Mammary epithelial cell (primary cell): Measurements from ENCODE around the gene NBEAL2.

Source experiments
- EZH2 ChIP-seq: IDR thresholded peaks from 2 replicates; pipeline ENCODE4 v1.6.1; 2012; ENCODE audit warnings: low read length, inconsistent platforms, borderline replicate concordance
- TF ChIP-seq, protein P1 (sequence below), 2 donors: IDR thresholded peaks in 1 of 2; conservative IDR thresholded peaks in 1 of 2; 2 replicates each; pipeline ENCODE4 v1.5.1; 2011 to 2012; ENCODE audit warnings: inconsistent platforms in 2 of 2, low read length in 2 of 2, mild to moderate bottlenecking in 2 of 2, control low read depth in 1 of 2, low read depth in 1 of 2; ENCODE audit not compliant: insufficient read depth in 1 of 2; ENCODE audit errors: extremely low read depth in 1 of 2

DNA sequence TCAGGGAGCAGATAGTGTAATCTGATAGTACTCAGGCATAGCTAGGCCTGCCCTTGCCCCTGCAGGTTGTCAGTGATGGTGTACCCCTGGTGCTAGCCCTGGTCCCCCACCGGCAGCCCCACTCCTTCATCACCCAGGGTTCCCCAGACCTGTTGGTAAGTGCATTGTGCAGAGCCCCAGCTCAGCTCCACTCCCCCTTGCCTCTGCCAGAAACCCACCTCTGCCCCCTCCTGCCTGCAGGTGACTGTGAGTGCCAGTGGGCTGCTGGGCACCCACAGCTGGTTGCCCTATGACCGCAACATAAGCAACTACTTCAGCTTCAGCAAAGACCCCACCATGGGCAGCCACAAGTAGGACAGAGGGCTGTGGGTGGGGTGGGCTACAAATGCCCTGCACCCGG, 27.5 kb downstream of the NBEAL2 start:
- TF ChIP-seq, protein P1, sequence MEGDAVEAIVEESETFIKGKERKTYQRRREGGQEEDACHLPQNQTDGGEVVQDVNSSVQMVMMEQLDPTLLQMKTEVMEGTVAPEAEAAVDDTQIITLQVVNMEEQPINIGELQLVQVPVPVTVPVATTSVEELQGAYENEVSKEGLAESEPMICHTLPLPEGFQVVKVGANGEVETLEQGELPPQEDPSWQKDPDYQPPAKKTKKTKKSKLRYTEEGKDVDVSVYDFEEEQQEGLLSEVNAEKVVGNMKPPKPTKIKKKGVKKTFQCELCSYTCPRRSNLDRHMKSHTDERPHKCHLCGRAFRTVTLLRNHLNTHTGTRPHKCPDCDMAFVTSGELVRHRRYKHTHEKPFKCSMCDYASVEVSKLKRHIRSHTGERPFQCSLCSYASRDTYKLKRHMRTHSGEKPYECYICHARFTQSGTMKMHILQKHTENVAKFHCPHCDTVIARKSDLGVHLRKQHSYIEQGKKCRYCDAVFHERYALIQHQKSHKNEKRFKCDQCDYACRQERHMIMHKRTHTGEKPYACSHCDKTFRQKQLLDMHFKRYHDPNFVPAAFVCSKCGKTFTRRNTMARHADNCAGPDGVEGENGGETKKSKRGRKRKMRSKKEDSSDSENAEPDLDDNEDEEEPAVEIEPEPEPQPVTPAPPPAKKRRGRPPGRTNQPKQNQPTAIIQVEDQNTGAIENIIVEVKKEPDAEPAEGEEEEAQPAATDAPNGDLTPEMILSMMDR (conservative IDR thresholded peaks at IDR 0.05 in 1 of 2, IDR thresholded peaks at IDR 0.05 in 1 of 2; ENCODE audit: extremely low read depth in 1 of 2, insufficient read depth in 1 of 2, low read depth in 1 of 2, low read length in 2 of 2), result no peak
- TF ChIP-seq EZH2, result no peak
